HL-60 (cell line): Measurements from ENCODE around the gene NEIL1.

Experiments
- DNase-seq, 2 experiments: peaks; one replicate each; pipeline ENCODE4 v3.0.0-alpha.2; 2010 to 2020; ENCODE audit warnings: low read depth in 1 of 2, low spot score in 1 of 2
- H3K27ac ChIP-seq: fragments of 250-450 bp; sonication (Bioruptor Pico); replicated peaks from 2 replicates; pipeline ENCODE4 v1.5.1; 2020; ENCODE audit warnings: mild to moderate bottlenecking, moderate library complexity
- H3K27me3 ChIP-seq: fragments of 250-450 bp; sonication (Bioruptor Pico); 2 replicates; pipeline ENCODE4 v1.5.1; 2021; ENCODE audit warnings: mild to moderate bottlenecking, moderate library complexity; ENCODE audit not compliant: insufficient read depth, poor library complexity, severe bottlenecking
- H3K4me3 ChIP-seq: replicated peaks from 2 replicates; pipeline ENCODE4 v1.5.1; 2011; ENCODE audit warnings: mild to moderate bottlenecking, control low read depth, low read length; ENCODE audit not compliant: insufficient read depth
- GABPA ChIP-seq: IDR thresholded peaks from 2 replicates; pipeline ENCODE4 v1.6.1; 2012; ENCODE audit warnings: low read depth
- POLR2AphosphoS5 ChIP-seq: IDR thresholded peaks from 2 replicates; pipeline ENCODE4 v1.6.1; 2012; ENCODE audit warnings: low read depth
- SPI1 ChIP-seq: IDR thresholded peaks from 2 replicates; pipeline ENCODE4 v1.6.1; 2012; ENCODE audit warnings: low read depth, mild to moderate bottlenecking, borderline replicate concordance
- TF ChIP-seq, protein P1 (sequence below): IDR thresholded peaks from 2 replicates; pipeline ENCODE4 v1.6.1; 2012; ENCODE audit warnings: low read depth; ENCODE audit not compliant: insufficient replicate concordance
- TF ChIP-seq, protein P2 (sequence below): IDR thresholded peaks from one replicate; pipeline ENCODE4 v1.5.1; 2011; ENCODE audit warnings: low read length, control low read depth, inconsistent platforms; ENCODE audit not compliant: insufficient read depth

NEIL1 gene

GRCh38 chr15:75357976-75358673 is 11.3 kb downstream of the NEIL1 start:
- H3K27ac ChIP-seq: no peak overlapping the region
- no peak overlapping the region for H3K4me3 ChIP-seq
- no peaks in the 10 kb centered on the region for H3K27me3 ChIP-seq
- DNase-seq: no peak
- TF ChIP-seq, protein P1, sequence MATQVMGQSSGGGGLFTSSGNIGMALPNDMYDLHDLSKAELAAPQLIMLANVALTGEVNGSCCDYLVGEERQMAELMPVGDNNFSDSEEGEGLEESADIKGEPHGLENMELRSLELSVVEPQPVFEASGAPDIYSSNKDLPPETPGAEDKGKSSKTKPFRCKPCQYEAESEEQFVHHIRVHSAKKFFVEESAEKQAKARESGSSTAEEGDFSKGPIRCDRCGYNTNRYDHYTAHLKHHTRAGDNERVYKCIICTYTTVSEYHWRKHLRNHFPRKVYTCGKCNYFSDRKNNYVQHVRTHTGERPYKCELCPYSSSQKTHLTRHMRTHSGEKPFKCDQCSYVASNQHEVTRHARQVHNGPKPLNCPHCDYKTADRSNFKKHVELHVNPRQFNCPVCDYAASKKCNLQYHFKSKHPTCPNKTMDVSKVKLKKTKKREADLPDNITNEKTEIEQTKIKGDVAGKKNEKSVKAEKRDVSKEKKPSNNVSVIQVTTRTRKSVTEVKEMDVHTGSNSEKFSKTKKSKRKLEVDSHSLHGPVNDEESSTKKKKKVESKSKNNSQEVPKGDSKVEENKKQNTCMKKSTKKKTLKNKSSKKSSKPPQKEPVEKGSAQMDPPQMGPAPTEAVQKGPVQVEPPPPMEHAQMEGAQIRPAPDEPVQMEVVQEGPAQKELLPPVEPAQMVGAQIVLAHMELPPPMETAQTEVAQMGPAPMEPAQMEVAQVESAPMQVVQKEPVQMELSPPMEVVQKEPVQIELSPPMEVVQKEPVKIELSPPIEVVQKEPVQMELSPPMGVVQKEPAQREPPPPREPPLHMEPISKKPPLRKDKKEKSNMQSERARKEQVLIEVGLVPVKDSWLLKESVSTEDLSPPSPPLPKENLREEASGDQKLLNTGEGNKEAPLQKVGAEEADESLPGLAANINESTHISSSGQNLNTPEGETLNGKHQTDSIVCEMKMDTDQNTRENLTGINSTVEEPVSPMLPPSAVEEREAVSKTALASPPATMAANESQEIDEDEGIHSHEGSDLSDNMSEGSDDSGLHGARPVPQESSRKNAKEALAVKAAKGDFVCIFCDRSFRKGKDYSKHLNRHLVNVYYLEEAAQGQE: no peak
- TF ChIP-seq GABPA: no peak
- TF ChIP-seq, protein P2, sequence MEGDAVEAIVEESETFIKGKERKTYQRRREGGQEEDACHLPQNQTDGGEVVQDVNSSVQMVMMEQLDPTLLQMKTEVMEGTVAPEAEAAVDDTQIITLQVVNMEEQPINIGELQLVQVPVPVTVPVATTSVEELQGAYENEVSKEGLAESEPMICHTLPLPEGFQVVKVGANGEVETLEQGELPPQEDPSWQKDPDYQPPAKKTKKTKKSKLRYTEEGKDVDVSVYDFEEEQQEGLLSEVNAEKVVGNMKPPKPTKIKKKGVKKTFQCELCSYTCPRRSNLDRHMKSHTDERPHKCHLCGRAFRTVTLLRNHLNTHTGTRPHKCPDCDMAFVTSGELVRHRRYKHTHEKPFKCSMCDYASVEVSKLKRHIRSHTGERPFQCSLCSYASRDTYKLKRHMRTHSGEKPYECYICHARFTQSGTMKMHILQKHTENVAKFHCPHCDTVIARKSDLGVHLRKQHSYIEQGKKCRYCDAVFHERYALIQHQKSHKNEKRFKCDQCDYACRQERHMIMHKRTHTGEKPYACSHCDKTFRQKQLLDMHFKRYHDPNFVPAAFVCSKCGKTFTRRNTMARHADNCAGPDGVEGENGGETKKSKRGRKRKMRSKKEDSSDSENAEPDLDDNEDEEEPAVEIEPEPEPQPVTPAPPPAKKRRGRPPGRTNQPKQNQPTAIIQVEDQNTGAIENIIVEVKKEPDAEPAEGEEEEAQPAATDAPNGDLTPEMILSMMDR: no peak
- TF ChIP-seq POLR2AphosphoS5: no peak
- TF ChIP-seq SPI1: no peak

DNA sequence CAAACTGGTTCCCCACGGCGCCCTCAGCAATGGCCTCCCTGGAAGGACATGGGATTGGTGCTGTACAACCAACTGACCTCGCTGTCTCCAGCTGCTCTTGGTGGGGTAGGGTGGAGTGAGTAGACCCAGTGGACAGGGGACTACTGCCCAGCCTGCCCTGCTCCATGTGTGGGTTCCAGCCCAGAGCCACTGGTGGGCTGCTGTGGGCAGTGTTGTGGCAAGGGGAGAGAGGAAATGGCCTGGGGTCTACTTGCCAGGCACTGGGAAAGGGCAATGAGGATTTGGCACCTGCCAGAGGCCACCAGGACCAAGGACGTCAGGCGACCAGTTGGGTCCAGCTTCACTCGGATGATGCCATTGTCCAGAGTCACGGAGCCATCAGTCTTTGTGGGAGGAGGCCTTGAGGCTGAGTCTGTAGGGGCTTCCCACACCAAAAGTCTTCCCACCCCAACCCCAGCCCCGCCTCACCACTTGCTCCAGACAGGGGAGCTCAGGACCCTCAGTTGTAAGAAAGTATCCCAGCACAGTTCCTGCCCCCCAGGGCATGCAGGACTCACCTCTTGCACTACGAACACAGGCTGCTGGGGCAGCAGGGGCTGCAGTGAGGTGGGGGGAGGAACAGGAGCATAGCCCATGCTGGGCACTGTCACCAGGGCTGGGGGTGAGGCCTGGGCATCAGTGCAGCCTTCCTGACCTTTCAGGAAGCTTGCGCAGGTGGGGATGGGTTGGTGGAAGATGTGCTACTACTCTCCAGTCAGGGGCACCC is 12.1 kb downstream of the NEIL1 start:
- no peak overlapping the region for H3K4me3 ChIP-seq
- DNase-seq: no peak
- H3K27me3 ChIP-seq: no peaks in the 10 kb centered on the region
- TF ChIP-seq POLR2AphosphoS5 (no peak), GABPA (no peak), SPI1 (no peak)
- TF ChIP-seq, protein P2: no peak
- TF ChIP-seq, protein P1: no peak
- no peak overlapping the region for H3K27ac ChIP-seq

- Histone ChIP-seq H3K27me3 (no peaks in the 10 kb centered on the region), H3K4me3 (no peak overlapping the region), H3K27ac (no peak overlapping the region)
- no peak for DNase-seq
- TF ChIP-seq, protein P2: no peak
- no peak for TF ChIP-seq SPI1
- TF ChIP-seq POLR2AphosphoS5: no peak
- TF ChIP-seq GABPA: no peak
- TF ChIP-seq, protein P1: no peak
Measured at GRCh38 chr15:75359537-75360250, 12.9 kb downstream of the NEIL1 start.
